ENCODE results near the gene GJD3.
A peak's percentile ranks its signal among the peaks of the same experiment; 100 is the strongest.

Gene GJD3

GRCh38 chr17:40366861-40367518 is 2.5 kb upstream of the GJD3 start:
- no peak for DNase-seq

- DNase-seq, result no peak
Observed at GRCh38 chr17:40366076-40366860, 1.7 kb upstream of the GJD3 start.

GRCh38 chr17:40364906-40365305 is 369 bp upstream of the GJD3 start:
- no peak for DNase-seq

- DNase-seq, result no peak
Observed at GRCh38 chr17:40363111-40363827, 1.3 kb downstream of the GJD3 start.

- DNase-seq, result no peak
Observed at GRCh38 chr17:40362696-40363110, 1.8 kb downstream of the GJD3 start.

- no peak for DNase-seq
Observed at GRCh38 chr17:40361925-40362695, 2.4 kb downstream of the GJD3 start.

GRCh38 chr17:40361063-40361924 is 3.2 kb downstream of the GJD3 start:
- DNase-seq, result no peak

- no peak for DNase-seq
Observed at GRCh38 chr17:40360091-40360490, 4.4 kb downstream of the GJD3 start.

GRCh38 chr17:40358323-40359038 is 6.1 kb downstream of the GJD3 start:
- peak; percentile 90 for DNase-seq

- DNase-seq, result no peak
Observed at GRCh38 chr17:40356990-40357881, 7.3 kb downstream of the GJD3 start.

- no peak for DNase-seq
Observed at GRCh38 chr17:40355804-40356758, 8.5 kb downstream of the GJD3 start.

GRCh38 chr17:40355123-40355803 is 9.3 kb downstream of the GJD3 start:
- DNase-seq, result peak; percentile 32

- no peak for DNase-seq
Observed at GRCh38 chr17:40354221-40355122, 10.1 kb downstream of the GJD3 start.

- DNase-seq, result no peak
Observed at GRCh38 chr17:40352779-40353394, 11.7 kb downstream of the GJD3 start.

GRCh38 chr17:40352237-40352778 is 12.2 kb downstream of the GJD3 start:
- no peak for DNase-seq
